ENCODE measurements around the gene CPM. TPM values are rescaled to one million over a fixed set of nuclear protein-coding genes. Genes with fewer than 3 reads are reported as not detected.

Gene CPM
- total RNA-seq, 1 experiment from 2014 or later = 4.2 TPM

DNA sequence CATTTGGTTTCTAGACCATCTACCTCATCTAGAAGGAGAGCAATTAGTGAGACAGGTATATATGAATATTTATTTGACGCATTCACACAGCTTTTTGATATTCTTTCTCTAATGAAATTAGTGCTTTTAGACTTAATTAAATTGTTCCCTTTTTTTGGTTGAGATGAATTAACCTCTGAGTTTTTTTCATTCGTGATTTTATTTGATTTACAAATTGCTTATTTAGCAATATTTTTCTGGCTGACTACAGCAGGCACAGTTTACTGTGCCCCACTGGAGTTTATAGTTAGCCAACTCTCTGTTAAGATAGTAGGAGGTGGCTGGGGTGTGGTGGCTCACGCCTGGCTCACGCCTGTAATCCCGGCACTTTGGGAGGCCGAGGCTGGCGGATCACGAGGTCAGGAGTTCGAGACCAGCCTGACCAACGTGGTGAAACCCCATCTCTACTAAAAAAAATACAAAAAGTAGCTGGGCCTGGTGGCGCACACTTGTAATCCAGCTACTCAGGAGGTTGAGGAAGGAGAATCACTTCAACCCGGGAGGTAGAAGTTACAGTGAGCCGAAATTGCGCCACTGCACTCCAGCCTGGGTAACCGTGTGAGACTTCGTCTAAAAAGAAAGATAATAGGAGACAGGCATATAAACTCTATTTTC, 108.2 kb downstream of the CPM start:
- ChIA-PET CTCF (no interaction called here), POLR2A (ENCODE audit: unreplicated experiment) (interaction anchor here (0.6 kb wide), 1 partner anchor 489 kb away, joined by 3 read pairs; no protein-coding TSS in a partner anchor)
- no peak overlapping the region for H3K4me2 ChIP-seq
- H3F3A ChIP-seq (ENCODE audit: insufficient read depth, low read depth) = peaks cover 27% of the 10 kb centered on the region
- TF ChIP-seq, protein P1, sequence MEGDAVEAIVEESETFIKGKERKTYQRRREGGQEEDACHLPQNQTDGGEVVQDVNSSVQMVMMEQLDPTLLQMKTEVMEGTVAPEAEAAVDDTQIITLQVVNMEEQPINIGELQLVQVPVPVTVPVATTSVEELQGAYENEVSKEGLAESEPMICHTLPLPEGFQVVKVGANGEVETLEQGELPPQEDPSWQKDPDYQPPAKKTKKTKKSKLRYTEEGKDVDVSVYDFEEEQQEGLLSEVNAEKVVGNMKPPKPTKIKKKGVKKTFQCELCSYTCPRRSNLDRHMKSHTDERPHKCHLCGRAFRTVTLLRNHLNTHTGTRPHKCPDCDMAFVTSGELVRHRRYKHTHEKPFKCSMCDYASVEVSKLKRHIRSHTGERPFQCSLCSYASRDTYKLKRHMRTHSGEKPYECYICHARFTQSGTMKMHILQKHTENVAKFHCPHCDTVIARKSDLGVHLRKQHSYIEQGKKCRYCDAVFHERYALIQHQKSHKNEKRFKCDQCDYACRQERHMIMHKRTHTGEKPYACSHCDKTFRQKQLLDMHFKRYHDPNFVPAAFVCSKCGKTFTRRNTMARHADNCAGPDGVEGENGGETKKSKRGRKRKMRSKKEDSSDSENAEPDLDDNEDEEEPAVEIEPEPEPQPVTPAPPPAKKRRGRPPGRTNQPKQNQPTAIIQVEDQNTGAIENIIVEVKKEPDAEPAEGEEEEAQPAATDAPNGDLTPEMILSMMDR (conservative IDR thresholded peaks at IDR 0.05) = no peak
- TF ChIP-seq EZH2 (IDR thresholded peaks at IDR 0.05; ENCODE audit: low read depth) = no peak
- BruUV-seq (replicated peaks) = no TSS peak
- H3K4me1 ChIP-seq (replicated peaks; ENCODE audit: insufficient read depth) = no peaks in the 10 kb centered on the region
- no peak overlapping the region for H2AFZ ChIP-seq
- no peak overlapping the region for H3K4me3 ChIP-seq
- H4K20me1 ChIP-seq (ENCODE audit: insufficient read depth) = peaks cover 6% of the 10 kb centered on the region; the same call in 1 of the 2 replicates
- no peak overlapping the region for H3K27ac ChIP-seq
- no peaks in the 10 kb centered on the region for H3K27me3 ChIP-seq (ENCODE audit: insufficient read depth, low read depth)
- DNase-seq = no peak
- intact Hi-C loops (cut with micrococcal nuclease; ENCODE audit: unreplicated experiment) = no loop called here
- H3K36me3 ChIP-seq (ENCODE audit: low read depth) = peaks cover 61% of the 10 kb centered on the region
- no peaks in the 10 kb centered on the region for H3K9me3 ChIP-seq (ENCODE audit: insufficient read depth, low read depth)
- no peaks in the 10 kb centered on the region for H3K9me2 ChIP-seq (ENCODE audit: insufficient read depth)
- no peaks in the 10 kb centered on the region for H3K79me2 ChIP-seq (ENCODE audit: low read depth)

DNA sequence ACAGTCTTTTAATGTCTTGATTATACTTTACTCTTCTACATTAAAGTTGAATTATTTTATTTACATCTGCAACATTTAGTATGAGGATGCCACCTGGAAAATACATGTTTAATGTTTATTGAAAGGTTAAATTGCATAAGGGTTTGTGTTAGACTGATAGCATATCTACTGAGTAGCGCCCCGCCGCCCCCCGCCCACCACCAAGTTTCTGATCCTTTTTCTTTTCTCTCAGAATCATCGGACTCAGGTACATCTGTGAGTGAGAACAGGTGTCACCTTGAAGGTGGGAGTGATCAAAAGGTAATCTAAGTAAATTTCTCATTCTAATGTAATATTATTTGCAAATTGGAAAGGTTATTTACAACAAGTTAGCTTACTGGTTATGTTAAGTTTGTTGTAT, 108.8 kb downstream of the CPM start:
- Histone ChIP-seq H4K20me1 (ENCODE audit: insufficient read depth) (peaks cover 6% of the 10 kb centered on the region; the same call in 1 of the 2 replicates), H3K79me2 (ENCODE audit: low read depth) (no peaks in the 10 kb centered on the region), H3K36me3 (ENCODE audit: low read depth) (peaks cover 57% of the 10 kb centered on the region), H2AFZ (no peak overlapping the region), H3K9me3 (ENCODE audit: insufficient read depth, low read depth) (no peaks in the 10 kb centered on the region), H3K4me2 (no peak overlapping the region), H3K9me2 (ENCODE audit: insufficient read depth) (no peaks in the 10 kb centered on the region), H3K27me3 (ENCODE audit: insufficient read depth, low read depth) (no peaks in the 10 kb centered on the region), H3K27ac (no peak overlapping the region), H3K4me1 (replicated peaks; ENCODE audit: insufficient read depth) (no peaks in the 10 kb centered on the region), H3F3A (ENCODE audit: insufficient read depth, low read depth) (peaks cover 21% of the 10 kb centered on the region), H3K4me3 (no peak overlapping the region)
- POLR2A ChIA-PET (ENCODE audit: unreplicated experiment) = no interaction called here
- no peak for DNase-seq
- CTCF ChIA-PET = no interaction called here
- no TSS peak for BruUV-seq (replicated peaks)
- intact Hi-C loops (cut with micrococcal nuclease; ENCODE audit: unreplicated experiment) = no loop called here
- TF ChIP-seq, protein P1 (conservative IDR thresholded peaks at IDR 0.05) = no peak
- TF ChIP-seq EZH2 (IDR thresholded peaks at IDR 0.05; ENCODE audit: low read depth) = no peak

DNA sequence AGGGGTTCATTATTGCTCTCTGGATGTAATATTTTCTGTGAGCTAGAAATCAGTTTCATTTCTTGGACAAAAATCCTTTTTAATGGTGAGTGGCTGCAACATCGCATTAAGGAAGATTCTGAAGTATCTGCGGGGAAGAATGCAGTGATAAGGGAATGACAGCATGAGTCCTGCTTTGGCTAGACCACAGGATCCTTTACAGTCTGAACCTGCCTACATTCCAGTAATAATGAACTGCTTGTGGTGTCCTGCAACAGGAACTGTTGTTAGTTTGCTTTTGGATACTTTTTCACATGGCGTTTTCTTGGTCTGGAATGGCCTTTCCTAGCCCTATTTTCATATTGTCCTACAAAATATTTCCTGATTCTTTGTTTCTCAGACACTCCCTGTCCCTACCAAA, 109.3 kb downstream of the CPM start:
- H3K27ac ChIP-seq = no peak overlapping the region
- no peaks in the 10 kb centered on the region for H3K27me3 ChIP-seq (ENCODE audit: insufficient read depth, low read depth)
- ChIA-PET CTCF (no interaction called here), POLR2A (ENCODE audit: unreplicated experiment) (no interaction called here)
- no peaks in the 10 kb centered on the region for H3K9me3 ChIP-seq (ENCODE audit: insufficient read depth, low read depth)
- no peak for DNase-seq
- no peak overlapping the region for H3K4me2 ChIP-seq
- H4K20me1 ChIP-seq (ENCODE audit: insufficient read depth) = peaks cover 6% of the 10 kb centered on the region; the same call in 1 of the 2 replicates
- BruUV-seq (replicated peaks) = no TSS peak
- H2AFZ ChIP-seq = no peak overlapping the region
- no peaks in the 10 kb centered on the region for H3K4me1 ChIP-seq (replicated peaks; ENCODE audit: insufficient read depth)
- H3K36me3 ChIP-seq (ENCODE audit: low read depth) = peaks cover 53% of the 10 kb centered on the region
- peaks cover 17% of the 10 kb centered on the region for H3F3A ChIP-seq (ENCODE audit: insufficient read depth, low read depth)
- H3K79me2 ChIP-seq (ENCODE audit: low read depth) = no peaks in the 10 kb centered on the region
- no peak overlapping the region for H3K4me3 ChIP-seq
- intact Hi-C loops (cut with micrococcal nuclease; ENCODE audit: unreplicated experiment) = no loop called here
- TF ChIP-seq, protein P1 (conservative IDR thresholded peaks at IDR 0.05) = no peak
- no peak for TF ChIP-seq EZH2 (IDR thresholded peaks at IDR 0.05; ENCODE audit: low read depth)
- no peaks in the 10 kb centered on the region for H3K9me2 ChIP-seq (ENCODE audit: insufficient read depth)
